HG03095 (cell line): Measurements from ENCODE around the gene SALL2.

ENCODE experiments used
- ATAC-seq: cut with Tn5 transposase; IDR thresholded peaks from one replicate; pipeline ENCODE4 v1.9.1; 2021; ENCODE audit warnings: moderate library complexity; ENCODE audit not compliant: unreplicated experiment

Gene SALL2

GRCh38 chr14:21528381-21529348 lies 2.5 kb upstream of the SALL2 start:
- no peak for ATAC-seq

- no peak for ATAC-seq
These were observed 1.2 kb upstream of the SALL2 start for GRCh38 chr14:21527318-21527679.

- ATAC-seq = no peak
These were observed 649 bp upstream of the SALL2 start for GRCh38 chr14:21526672-21527317.

GRCh38 chr14:21525571-21525961 lies 580 bp downstream of the SALL2 start:
- ATAC-seq = no peak

- ATAC-seq = no peak
These were observed 1.3 kb downstream of the SALL2 start for GRCh38 chr14:21524575-21525490.

- ATAC-seq = no peak
These were observed 2.9 kb downstream of the SALL2 start for GRCh38 chr14:21523203-21523602.

GRCh38 chr14:21521501-21521900 lies 4.6 kb downstream of the SALL2 start:
- no peak for ATAC-seq

- ATAC-seq = no peak
These were observed 5.4 kb downstream of the SALL2 start for GRCh38 chr14:21520767-21521166.

GRCh38 chr14:21518725-21519124 lies 7.4 kb downstream of the SALL2 start:
- no peak for ATAC-seq

GRCh38 chr14:21514341-21514740 lies 11.8 kb downstream of the SALL2 start:
- ATAC-seq = no peak

GRCh38 chr14:21510735-21511657 lies 15.2 kb downstream of the SALL2 start, which contains the start of gene METTL3:
Gene METTL3 (minus strand): TSS chr14:21511340. CDS start chr14:21511223, 117 bp downstream.
- peak; percentile 93 for ATAC-seq

GRCh38 chr14:21509432-21510143 lies 16.6 kb downstream of the SALL2 start:
- ATAC-seq = no peak

- no peak for ATAC-seq
These were observed 19.6 kb downstream of the SALL2 start for GRCh38 chr14:21506557-21506956.

- peak; percentile 82 for ATAC-seq
These were observed 21.1 kb downstream of the SALL2 start for GRCh38 chr14:21505012-21505553.

- no peak for ATAC-seq
These were observed 22.8 kb downstream of the SALL2 start for GRCh38 chr14:21503376-21503775.

GRCh38 chr14:21501568-21501967 lies 24.6 kb downstream of the SALL2 start:
- no peak for ATAC-seq

- no peak for ATAC-seq
These were observed 27.3 kb downstream of the SALL2 start for GRCh38 chr14:21498540-21499526.

GRCh38 chr14:21496453-21496852 lies 29.7 kb downstream of the SALL2 start:
- no peak for ATAC-seq
